ENCODE data around the gene PRKN. TPM values are rescaled to one million over a fixed set of nuclear protein-coding genes. Genes with fewer than 3 reads are reported as not detected.

PRKN gene
- total and polyA plus RNA-seq, 9 of the 15 experiments (the other 6 are each of a cell fraction or from before 2014, with no cell fraction given), result 0.03 to 0.96 (median 0.15) TPM; not detected in 2

- no peak for FAIRE-seq
- Histone ChIP-seq H2AFZ (ENCODE audit: low read depth, low read length) (no peak overlapping the region), H4K20me1 (replicated peaks; ENCODE audit: control insufficient read depth, insufficient read depth, low read length) (no peaks in the 10 kb centered on the region), H3K36me3 (ENCODE audit: control insufficient read depth, insufficient read depth, low read length) (no peaks in the 10 kb centered on the region), H3K27me3 (ENCODE audit: control insufficient read depth in 2 of 2, insufficient read depth in 2 of 2, low read length in 2 of 2) (peaks cover 14 to 19% of the 10 kb centered on the region in 2 experiments), H3K4me1 (replicated peaks in 1 of 2; ENCODE audit: control insufficient read depth in 2 of 2, insufficient read depth in 2 of 2, low read length in 2 of 2) (peaks cover 0 to 4% of the 10 kb centered on the region in 2 experiments; a peak in 3 of 5 replicates), H3K4me2 (ENCODE audit: insufficient read depth, low read length) (no peak overlapping the region), H3K9ac (ENCODE audit: insufficient read depth in 1 of 2, low read depth in 2 of 2, low read length in 2 of 2) (no peak overlapping the region), H3K27ac (ENCODE audit: extremely low read depth, low read depth, low read length) (no peak overlapping the region), H3K79me2 (ENCODE audit: control insufficient read depth, insufficient read depth, low read length) (no peaks in the 10 kb centered on the region), H3K9me1 (ENCODE audit: control insufficient read depth, insufficient read depth, low read length) (no peaks in the 10 kb centered on the region), H3K4me3 (no peak overlapping the region), H3K9me3 (replicated peaks; ENCODE audit: control insufficient read depth, insufficient read depth, low read depth, low read length) (0 out of 2 replicates have a peak, but pooled peaks cover 3% of the 10 kb centered on the region)
- 5% methylated on average over 6 of the region's 6 CpGs for WGBS (ENCODE audit: insufficient coverage, low coverage, missing lambda C conversion rate)
- no peak for ATAC-seq
- CTCF ChIA-PET (ENCODE audit: low intra/inter-chr PET ratio), result interaction anchor here (1.3 kb wide), 1 partner anchor 102 kb away, joined by 3 read pairs; no protein-coding TSS in a partner anchor
- no TSS peak for BruUV-seq (replicated peaks)
- in situ Hi-C loops (cut with MboI), result loop anchor here (10.0 kb wide), 1 partner anchor 298 kb away; no protein-coding TSS in a partner anchor
- intact Hi-C loops (cut with micrococcal nuclease), result no loop called here
- no peak for DNase-seq (ENCODE audit: extremely low read depth in 1 of 4, low spot score in 3 of 4)
- TF ChIP-seq FOXO4 (CRISPR knock-in tag; IDR thresholded peaks at IDR 0.05), result no peak
- no peak for TF ChIP-seq KAT8 (IDR thresholded peaks at IDR 0.05; ENCODE audit: low read depth)
- TF ChIP-seq CBX2 (IDR thresholded peaks at IDR 0.05; ENCODE audit: insufficient read depth, low read length, poor library complexity, severe bottlenecking), result no peak
- TF ChIP-seq HCFC1 (IDR thresholded peaks at IDR 0.05; ENCODE audit: low read depth, low read length), result no peak
- TF ChIP-seq KAT7 (CRISPR knock-in tag; IDR thresholded peaks at IDR 0.05; ENCODE audit: borderline replicate concordance), result no peak
- no peak for TF ChIP-seq HEY1 (CRISPR knock-in tag; IDR thresholded peaks at IDR 0.05; ENCODE audit: borderline replicate concordance)
- TF ChIP-seq KDM2B (CRISPR knock-in tag; IDR thresholded peaks at IDR 0.05), result no peak
- no peak for TF ChIP-seq THAP7 (CRISPR knock-in tag; IDR thresholded peaks at IDR 0.05)
- TF ChIP-seq CXXC5 (CRISPR knock-in tag; IDR thresholded peaks at IDR 0.05), result no peak
- POLR2A ChIA-PET, result no interaction called here
These were observed 1331.0 kb downstream of the PRKN start for GRCh38 chr6:161396539-161396938.
